Skin of body (tissue), 2 donors: ENCODE measurements around the gene DENND4A. TPM values are rescaled to one million over a fixed set of nuclear protein-coding genes. Genes with fewer than 3 reads are reported as not detected.
"Not testable (repeated sequence)": the region's sequence is repeated elsewhere in the genome, so short reads cannot be mapped to it uniquely, and the experiment has no call there.

ENCODE experiments used
- DNase-seq: peaks from one replicate; lab custom pipeline; 2025; lab: John Stamatoyannopoulos, UW
- total RNA-seq: library from RNA; depleted of rRNA; stranded (reverse); fragments of >200 nt; gene quantifications from one replicate; pipeline ENCODE4 v1.2.3, GENCODE V29; 2014

Gene DENND4A
- total RNA-seq, 1 donor from 2014 or later = 33.6 TPM

- no peak for DNase-seq
These were observed 32.7 kb downstream of the DENND4A start for GRCh38 chr15:65759441-65759840.

- no peak for DNase-seq
These were observed 33.9 kb downstream of the DENND4A start for GRCh38 chr15:65758242-65758641.

- no peak for DNase-seq
These were observed 34.8 kb downstream of the DENND4A start for GRCh38 chr15:65757256-65757655.

GRCh38 chr15:65752151-65752700 lies 39.9 kb downstream of the DENND4A start:
- DNase-seq = no peak

GRCh38 chr15:65751431-65751830 lies 40.7 kb downstream of the DENND4A start:
- DNase-seq = no peak

- no peak for DNase-seq
These were observed 44.8 kb downstream of the DENND4A start for GRCh38 chr15:65747265-65747664.

GRCh38 chr15:65743637-65744252 lies 48.3 kb downstream of the DENND4A start:
- DNase-seq = no peak

GRCh38 chr15:65740148-65740547 lies 51.9 kb downstream of the DENND4A start:
- DNase-seq = no peak

- no peak for DNase-seq
These were observed 53.4 kb downstream of the DENND4A start for GRCh38 chr15:65738649-65739048.

GRCh38 chr15:65733599-65733998 lies 58.5 kb downstream of the DENND4A start:
- DNase-seq = not testable (repeated sequence)

GRCh38 chr15:65732698-65733097 lies 59.4 kb downstream of the DENND4A start:
- DNase-seq = no peak

- no peak for DNase-seq
These were observed 60.2 kb downstream of the DENND4A start for GRCh38 chr15:65731926-65732325.

GRCh38 chr15:65730549-65731172 lies 61.4 kb downstream of the DENND4A start:
- DNase-seq = no peak

- DNase-seq = no peak
These were observed 67.5 kb downstream of the DENND4A start for GRCh38 chr15:65724464-65725215.

GRCh38 chr15:65723876-65724275 lies 68.2 kb downstream of the DENND4A start:
- no peak for DNase-seq

GRCh38 chr15:65722191-65722590 lies 69.9 kb downstream of the DENND4A start:
- no peak for DNase-seq

GRCh38 chr15:65712415-65712814 lies 79.7 kb downstream of the DENND4A start:
- DNase-seq = no peak

GRCh38 chr15:65695081-65695480 lies 97.0 kb downstream of the DENND4A start:
- DNase-seq = no peak

- no peak for DNase-seq
These were observed 101.3 kb downstream of the DENND4A start for GRCh38 chr15:65690778-65691177.

- no peak for DNase-seq
These were observed 101.9 kb downstream of the DENND4A start for GRCh38 chr15:65690173-65690572.

GRCh38 chr15:65688462-65688861 lies 103.6 kb downstream of the DENND4A start:
- no peak for DNase-seq

- no peak for DNase-seq
These were observed 109.6 kb downstream of the DENND4A start for GRCh38 chr15:65682404-65682911.
